Measurements from ENCODE around the gene CABP4. TPM values are rescaled to one million over a fixed set of nuclear protein-coding genes. Genes with fewer than 3 reads are reported as not detected.
"Not testable (repeated sequence)": the region's sequence is repeated elsewhere in the genome, so short reads cannot be mapped to it uniquely, and the experiment has no call there.

CABP4 gene
- total RNA-seq, 1 donor from 2014 or later, result 0.49 TPM

GRCh38 chr11:67419325-67420049 is 35.7 kb upstream of the CABP4 start:
- DNase-seq, result no peak

GRCh38 chr11:67420147-67420645 is 35.0 kb upstream of the CABP4 start:
- DNase-seq, result no peak

- peak; percentile 78 for DNase-seq
These were observed 34.3 kb upstream of the CABP4 start for GRCh38 chr11:67420646-67421429.

GRCh38 chr11:67421430-67422031 is 33.6 kb upstream of the CABP4 start:
- DNase-seq, result no peak

GRCh38 chr11:67422891-67423290 is 32.3 kb upstream of the CABP4 start:
- DNase-seq, result no peak

GRCh38 chr11:67423466-67423865 is 31.7 kb upstream of the CABP4 start:
- no peak for DNase-seq

GRCh38 chr11:67423891-67424613 is 31.1 kb upstream of the CABP4 start:
- no peak for DNase-seq

GRCh38 chr11:67427364-67427859 is 27.7 kb upstream of the CABP4 start:
- DNase-seq, result not testable (repeated sequence)

- peak; percentile 95 for DNase-seq
These were observed 26.8 kb upstream of the CABP4 start, which contains the start of gene RPS6KB2 for GRCh38 chr11:67428052-67429001. RPS6KB2 (plus strand) TSS chr11:67428494; CDS start chr11:67428546, 52 bp downstream.

- DNase-seq, result no peak
These were observed 26.0 kb upstream of the CABP4 start for GRCh38 chr11:67429038-67429668.

GRCh38 chr11:67429722-67430121 is 25.4 kb upstream of the CABP4 start:
- DNase-seq, result no peak

- no peak for DNase-seq
These were observed 23.6 kb upstream of the CABP4 start for GRCh38 chr11:67431346-67432249.

GRCh38 chr11:67432655-67433349 is 22.4 kb upstream of the CABP4 start:
- no peak for DNase-seq

GRCh38 chr11:67433536-67434394 is 21.4 kb upstream of the CABP4 start:
- no peak for DNase-seq

GRCh38 chr11:67434395-67434881 is 20.7 kb upstream of the CABP4 start:
- DNase-seq, result no peak

- no peak for DNase-seq
These were observed 20.0 kb upstream of the CABP4 start for GRCh38 chr11:67435031-67435726.
